ENCODE data around the gene CCIN.
A peak's percentile ranks its signal among the peaks of the same experiment; 100 is the strongest.
"Not testable (repeated sequence)": the region's sequence is repeated elsewhere in the genome, so short reads cannot be mapped to it uniquely, and the experiment has no call there.

CCIN gene

DNA sequence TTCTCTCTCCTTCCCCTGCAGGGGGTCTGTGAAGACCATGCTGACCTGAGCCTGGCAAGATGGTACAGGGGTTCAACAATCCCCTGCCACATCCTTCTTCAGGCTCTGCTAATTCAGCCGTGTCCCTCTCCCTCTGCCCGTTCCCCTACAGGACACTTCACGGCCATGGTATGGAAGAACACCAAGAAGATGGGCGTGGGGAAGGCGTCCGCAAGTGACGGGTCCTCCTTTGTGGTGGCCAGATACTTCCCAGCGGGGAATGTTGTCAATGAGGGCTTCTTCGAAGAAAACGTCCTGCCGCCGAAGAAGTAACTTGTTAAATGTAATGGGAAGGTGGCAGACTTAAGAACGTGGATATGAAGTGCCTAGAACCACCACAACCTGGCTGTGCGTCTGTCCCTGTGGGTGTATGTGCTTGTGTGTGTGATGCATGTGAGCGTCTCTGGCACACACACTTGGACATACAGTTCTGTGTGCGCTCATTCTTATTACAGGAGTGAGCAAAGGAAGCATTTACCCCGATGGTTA lies 6.9 kb upstream of the CCIN start:
- DNase-seq: no peak

- no peak for DNase-seq
Observed at GRCh38 chr9:36163049-36163785, 6.0 kb upstream of the CCIN start.

DNA sequence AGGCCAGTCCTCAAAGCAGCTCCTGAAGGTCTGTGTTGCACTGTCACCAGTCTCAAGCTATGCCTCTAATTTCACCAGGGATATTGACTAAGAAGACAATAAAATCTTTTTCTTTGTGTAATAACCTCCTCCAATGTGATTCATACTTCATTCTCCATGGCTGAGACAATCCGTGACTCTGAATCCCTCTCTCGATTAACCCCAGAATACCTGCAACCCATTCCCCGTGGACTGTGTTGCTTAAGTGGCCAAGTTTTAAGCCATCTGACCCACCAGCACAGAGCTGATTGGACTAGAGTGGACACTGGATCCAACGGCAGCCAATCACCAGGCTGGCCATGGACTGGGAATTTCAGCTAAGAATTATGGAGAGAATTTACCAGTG lies 5.4 kb upstream of the CCIN start:
- no peak for DNase-seq

GRCh38 chr9:36164372-36164771 lies 4.8 kb upstream of the CCIN start:
- DNase-seq: no peak

- no peak for DNase-seq
Observed at GRCh38 chr9:36164989-36165388, 4.2 kb upstream of the CCIN start.

GRCh38 chr9:36165826-36166167 lies 3.4 kb upstream of the CCIN start:
- DNase-seq: no peak

DNA sequence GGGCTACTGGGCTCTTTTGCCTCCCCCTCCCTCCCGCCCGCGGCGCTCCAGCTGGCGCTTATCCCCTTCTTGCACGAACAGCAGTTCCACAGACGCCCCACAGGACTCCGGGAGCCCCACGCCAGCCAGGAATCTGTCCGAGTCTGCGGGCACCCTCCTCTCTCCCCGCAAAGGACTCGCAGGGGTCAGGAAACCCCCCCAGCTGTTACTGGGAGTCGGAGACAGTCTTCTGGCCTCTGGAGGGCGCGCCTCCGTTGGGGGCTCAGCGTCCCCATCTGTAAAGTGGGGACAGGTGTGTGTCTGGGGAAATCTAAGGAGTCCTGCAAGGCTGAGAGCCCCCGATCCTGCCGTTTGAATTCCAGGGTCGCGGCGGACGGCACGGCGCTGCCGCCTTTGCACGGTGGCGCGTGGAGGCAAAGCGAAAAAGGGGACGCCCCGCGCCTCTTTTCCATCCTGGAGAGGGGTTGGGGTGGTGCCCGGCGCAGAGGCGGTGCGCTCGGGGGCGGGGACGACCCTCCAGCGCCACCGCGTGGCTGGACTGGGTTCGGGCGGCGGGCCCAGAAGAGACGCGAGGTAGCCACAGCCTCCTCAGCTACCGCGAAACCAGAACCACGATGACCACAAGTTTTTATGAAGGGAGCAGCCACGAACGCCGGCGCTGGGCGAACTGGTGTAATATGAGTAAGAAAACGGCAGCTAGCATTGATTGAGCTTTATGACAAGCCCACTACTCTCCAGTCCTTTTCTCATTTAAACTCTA lies 2.8 kb upstream of the CCIN start:
- DNase-seq: peak in 1 of 2 experiments; percentile 18

GRCh38 chr9:36169708-36170107 lies 520 bp downstream of the CCIN start:
- DNase-seq: no peak

DNA sequence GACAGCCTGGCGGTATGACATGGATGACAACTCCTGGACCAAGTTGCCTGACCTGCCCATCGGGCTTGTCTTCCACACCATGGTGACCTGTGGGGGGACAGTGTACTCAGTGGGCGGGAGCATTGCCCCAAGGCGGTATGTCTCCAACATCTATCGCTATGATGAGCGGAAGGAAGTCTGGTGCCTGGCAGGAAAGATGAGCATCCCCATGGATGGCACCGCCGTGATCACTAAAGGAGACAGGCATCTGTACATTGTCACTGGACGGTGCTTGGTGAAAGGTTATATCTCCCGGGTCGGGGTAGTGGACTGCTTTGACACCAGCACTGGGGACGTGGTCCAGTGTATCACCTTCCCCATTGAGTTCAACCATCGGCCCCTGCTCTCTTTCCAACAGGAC lies 1.3 kb downstream of the CCIN start:
- no peak for DNase-seq

DNA sequence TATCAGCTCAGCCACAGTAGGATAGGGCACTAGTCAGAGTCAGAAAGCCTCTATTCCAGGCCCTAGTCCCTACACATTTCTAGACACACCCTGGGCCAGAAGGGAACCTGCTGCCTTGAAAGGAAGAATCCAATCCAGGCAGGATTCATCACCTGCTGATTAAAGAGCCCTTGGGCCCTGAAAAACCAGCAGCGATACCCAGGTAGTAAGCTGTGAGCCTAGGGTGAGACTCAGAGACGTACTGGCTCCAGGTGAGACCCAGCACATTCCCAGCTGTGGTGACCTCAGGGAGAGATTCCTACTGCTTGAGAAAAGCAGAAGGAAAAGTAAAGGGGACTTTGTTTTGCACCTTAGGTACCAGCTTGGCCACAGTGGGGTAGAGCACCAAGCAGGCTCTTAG lies 4.7 kb downstream of the CCIN start:
- DNase-seq: no peak

- DNase-seq: no peak
Observed at GRCh38 chr9:36174271-36174670, 5.1 kb downstream of the CCIN start.

GRCh38 chr9:36174731-36175130 lies 5.5 kb downstream of the CCIN start:
- DNase-seq: no peak

DNA sequence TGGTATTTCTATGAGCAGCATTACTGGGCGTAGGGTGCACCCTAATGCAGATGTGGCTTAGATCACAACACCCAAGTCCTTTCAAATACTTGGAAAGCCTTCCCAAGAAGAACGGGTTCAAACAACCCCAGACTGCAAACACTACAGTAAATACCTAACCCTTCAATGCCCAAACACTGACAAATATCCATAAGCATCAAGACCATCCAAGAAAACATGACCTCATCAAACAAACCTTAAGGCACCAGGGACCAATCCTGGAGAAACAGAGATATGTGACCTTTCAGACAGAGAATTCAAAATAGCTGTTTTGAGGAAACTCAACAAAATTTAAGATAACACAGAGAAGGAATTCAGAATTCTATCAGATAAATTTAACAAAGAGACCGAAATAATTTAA lies 6.0 kb downstream of the CCIN start:
- DNase-seq: not testable (repeated sequence)

DNA sequence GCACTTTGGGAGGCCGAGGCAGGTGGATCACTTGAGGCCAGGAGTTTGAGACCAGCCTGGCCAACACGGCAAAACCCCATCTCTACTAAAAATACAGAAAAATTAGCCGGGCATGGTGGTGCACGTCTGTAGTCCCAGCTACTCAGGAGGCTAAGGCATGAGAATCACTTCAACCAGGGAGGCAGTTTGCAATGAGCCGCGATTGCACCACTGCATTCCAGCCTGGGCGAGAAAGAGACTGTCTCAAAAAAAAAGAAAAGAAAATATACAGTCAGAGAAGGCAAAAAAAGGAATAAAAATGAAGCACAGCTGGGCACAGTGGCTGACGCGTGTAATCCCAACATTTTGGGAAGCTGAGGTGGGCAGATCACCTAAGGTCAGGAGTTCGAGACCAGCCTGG lies 7.3 kb downstream of the CCIN start:
- not testable (repeated sequence) for DNase-seq

- no peak for DNase-seq
Observed at GRCh38 chr9:36177571-36177970, 8.4 kb downstream of the CCIN start.

DNA sequence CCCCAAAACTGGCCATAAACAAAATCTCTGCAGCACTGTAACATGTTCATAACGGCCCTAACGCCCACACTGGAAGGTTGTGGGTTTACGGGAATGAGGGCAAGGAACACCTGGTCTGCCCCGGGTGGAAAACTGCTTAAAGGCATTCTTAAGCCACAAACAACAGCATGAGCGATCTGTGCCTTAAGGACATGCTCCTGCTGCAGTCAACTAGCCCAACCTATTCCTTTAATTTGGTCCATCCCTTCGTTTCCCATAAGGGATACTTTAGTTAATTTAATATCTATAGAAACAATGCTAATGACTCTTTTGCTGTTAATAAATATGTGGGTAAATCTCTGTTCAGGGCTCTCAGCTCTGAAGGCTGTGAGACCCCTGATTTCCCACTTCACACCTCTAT lies 11.1 kb downstream of the CCIN start:
- DNase-seq: not testable (repeated sequence)

- no peak for DNase-seq
Observed at GRCh38 chr9:36187414-36187813, 18.2 kb downstream of the CCIN start.

DNA sequence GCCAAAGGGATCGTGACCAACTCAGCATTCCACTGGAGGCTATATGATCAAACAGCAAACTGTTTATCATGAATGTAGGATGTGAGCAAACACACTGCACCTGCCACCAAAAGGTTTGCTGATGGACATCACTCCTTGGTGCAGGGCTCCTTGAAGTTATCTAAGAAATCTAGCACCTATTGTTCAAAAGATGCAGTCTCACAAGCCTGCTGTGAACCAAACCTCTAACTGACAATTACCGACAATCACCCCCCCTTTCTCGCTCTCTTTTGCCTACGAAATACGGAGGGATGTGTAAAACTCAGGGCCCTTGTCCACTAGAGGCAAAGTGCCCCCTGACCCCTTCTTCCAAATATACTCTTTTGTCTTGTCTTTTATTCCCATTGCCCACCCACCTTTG lies 19.0 kb downstream of the CCIN start:
- DNase-seq: no peak

DNA sequence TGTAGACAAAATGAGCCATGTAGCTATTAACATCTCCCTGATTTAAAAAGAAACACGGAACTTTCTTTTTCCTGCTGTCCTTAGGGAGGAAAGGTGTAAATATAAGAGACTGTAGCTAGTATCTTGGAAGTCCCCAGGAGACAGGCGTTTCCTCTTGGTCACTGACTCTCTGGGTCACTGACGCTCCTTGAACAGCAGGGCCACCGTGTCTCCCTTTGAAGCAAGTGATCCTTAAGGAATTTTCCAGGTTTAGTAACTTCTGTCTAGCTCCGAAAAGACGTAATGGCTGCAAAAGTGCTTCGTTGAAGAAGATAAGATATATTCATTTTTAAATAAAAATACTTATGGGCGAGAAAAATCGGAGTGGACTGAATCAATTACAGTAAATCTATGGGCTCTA lies 20.8 kb downstream of the CCIN start:
- DNase-seq: no peak

- DNase-seq: peak; percentile 72 to 84
Observed at GRCh38 chr9:36190388-36191289, 21.5 kb downstream of the CCIN start, which contains the start of gene CLTA. Gene CLTA (plus strand): TSS chr9:36190921. CDS start chr9:36191057, 136 bp downstream.

DNA sequence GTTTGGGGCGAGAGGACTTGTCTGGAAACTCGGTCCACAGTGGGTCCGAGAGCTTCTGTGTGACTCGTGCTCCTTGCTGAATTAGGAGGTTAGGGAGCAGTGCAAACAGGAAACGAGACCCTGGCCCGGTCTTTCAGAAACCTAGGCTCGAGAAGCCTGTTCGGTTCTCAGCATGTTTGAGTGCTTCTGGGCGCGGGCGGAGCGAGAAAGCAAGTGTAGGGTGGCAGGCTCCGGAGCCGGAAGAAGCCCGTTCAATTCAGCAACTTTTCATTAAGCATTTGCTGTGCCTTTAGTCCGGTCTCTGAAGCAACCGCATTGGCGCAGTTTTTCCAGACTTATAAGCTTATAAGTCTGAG lies 22.1 kb downstream of the CCIN start:
- no peak for DNase-seq

DNA sequence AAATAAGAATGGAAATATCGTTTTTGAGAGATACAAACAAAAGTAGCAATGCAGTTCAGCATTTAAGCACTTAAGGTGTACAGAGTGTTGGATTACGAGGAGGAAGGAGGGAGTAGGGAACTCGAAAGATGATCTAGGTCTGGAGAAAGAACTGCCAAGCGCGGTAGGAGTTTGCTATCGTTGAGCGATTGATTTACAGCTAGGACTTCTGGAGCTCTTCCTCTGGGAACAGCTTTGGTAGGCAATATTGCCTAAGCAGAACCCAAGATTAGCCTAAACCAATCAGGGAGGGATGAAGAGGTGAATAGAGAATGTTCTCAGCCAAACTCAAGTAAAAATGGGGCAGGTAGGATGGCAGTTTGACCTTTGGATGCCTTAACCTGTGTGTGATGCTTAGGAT lies 22.5 kb downstream of the CCIN start:
- DNase-seq: no peak

- no peak for DNase-seq
Observed at GRCh38 chr9:36192196-36192595, 23.0 kb downstream of the CCIN start.

All from NCI-H187 (cell line).